H9 (cell line): ENCODE results near the gene ALAS1. TPM values are rescaled to one million over a fixed set of nuclear protein-coding genes. Genes with fewer than 3 reads are reported as not detected.

Experiments
- DNase-seq: peaks from one replicate; pipeline ENCODE4 v3.0.0-alpha.2; 2017
- H2AFZ ChIP-seq: one replicate; pipeline ENCODE4 v1.6.1; 2013; ENCODE audit warnings: mild to moderate bottlenecking, low read length, control low read depth, moderate library complexity
- H2AK5ac ChIP-seq: 2 replicates; pipeline ENCODE4 v1.6.1; 2013; ENCODE audit warnings: low read length, control low read depth, mixed read lengths; ENCODE audit not compliant: insufficient read length
- H2BK120ac ChIP-seq: one replicate; pipeline ENCODE4 v1.6.1; 2013; ENCODE audit warnings: low read depth, mild to moderate bottlenecking, low read length, control low read depth, inconsistent platforms; ENCODE audit not compliant: poor library complexity, severe bottlenecking
- H2BK12ac ChIP-seq: 2 replicates; pipeline ENCODE4 v1.6.1; 2013; ENCODE audit warnings: low read length, control low read depth, mixed read lengths, low read depth; ENCODE audit not compliant: insufficient read length
- H2BK15ac ChIP-seq: 2 replicates; pipeline ENCODE4 v1.6.1; 2013; ENCODE audit warnings: low read depth, low read length, control low read depth
- H2BK20ac ChIP-seq: one replicate; pipeline ENCODE4 v1.6.1; 2013; ENCODE audit warnings: low read depth, mild to moderate bottlenecking, low read length, control low read depth, inconsistent platforms; ENCODE audit not compliant: poor library complexity, severe bottlenecking
- H2BK5ac ChIP-seq: 2 replicates; pipeline ENCODE4 v1.6.1; 2013; ENCODE audit warnings: low read length, control low read depth, mixed read lengths; ENCODE audit not compliant: insufficient read length
- H3K14ac ChIP-seq: 2 replicates; pipeline ENCODE4 v1.6.1; 2013; ENCODE audit warnings: low read length, control low read depth; ENCODE audit not compliant: insufficient read depth
- H3K18ac ChIP-seq: 2 replicates; pipeline ENCODE4 v1.6.1; 2013; ENCODE audit warnings: low read depth, mild to moderate bottlenecking, mixed read lengths, low read length, control low read depth; ENCODE audit not compliant: insufficient read length
- H3K23ac ChIP-seq: 2 replicates; pipeline ENCODE4 v1.6.1; 2013; ENCODE audit warnings: low read length, control low read depth, mixed read lengths, low read depth; ENCODE audit not compliant: insufficient read length
- H3K23me2 ChIP-seq: 2 replicates; pipeline ENCODE4 v1.6.1; 2013; ENCODE audit warnings: low read depth, mild to moderate bottlenecking, mixed read lengths, low read length, control low read depth; ENCODE audit not compliant: insufficient read length, poor library complexity, severe bottlenecking
- H3K27ac ChIP-seq: 2 replicates; pipeline ENCODE4 v1.5.1; 2013; ENCODE audit warnings: low read length, control low read depth, mixed read lengths, low read depth; ENCODE audit not compliant: insufficient read length
- H3K27me3 ChIP-seq: 2 replicates; pipeline ENCODE4 v1.6.1; 2013; ENCODE audit warnings: low read length, control low read depth, inconsistent platforms; ENCODE audit not compliant: insufficient read depth
- H3K4ac ChIP-seq: 2 replicates; pipeline ENCODE4 v1.6.1; 2013; ENCODE audit warnings: low read depth, mild to moderate bottlenecking, control low read depth, inconsistent platforms, low read length, moderate library complexity
- H3K4me1 ChIP-seq: 2 replicates; pipeline ENCODE4 v1.6.1; 2013; ENCODE audit warnings: low read length, control low read depth, inconsistent platforms; ENCODE audit not compliant: insufficient read depth
- H3K4me2 ChIP-seq: 2 replicates; pipeline ENCODE4 v1.6.1; 2013; ENCODE audit warnings: low read length, control low read depth, mixed read lengths; ENCODE audit not compliant: insufficient read length, insufficient read depth
- H3K56ac ChIP-seq: 2 replicates; pipeline ENCODE4 v1.6.1; 2013; ENCODE audit warnings: low read depth, mild to moderate bottlenecking, mixed read lengths, low read length, control low read depth; ENCODE audit not compliant: insufficient read length
- H3K79me1 ChIP-seq: 2 replicates; pipeline ENCODE4 v1.6.1; 2013; ENCODE audit warnings: low read depth, mild to moderate bottlenecking, moderate library complexity, low read length, control low read depth, inconsistent platforms; ENCODE audit not compliant: insufficient read depth, poor library complexity, severe bottlenecking
- H3K79me2 ChIP-seq: 2 replicates; pipeline ENCODE4 v1.6.1; 2013; ENCODE audit warnings: low read length, control low read depth, inconsistent platforms; ENCODE audit not compliant: insufficient read depth
- H3K9ac ChIP-seq: 2 replicates; pipeline ENCODE4 v1.6.1; 2013; ENCODE audit warnings: low read length, control low read depth, mixed read lengths; ENCODE audit not compliant: insufficient read length; ENCODE audit errors: extremely low read depth
- H3K9me3 ChIP-seq: one replicate; pipeline ENCODE4 v1.6.1; 2013; ENCODE audit warnings: low read depth, low read length, inconsistent platforms; ENCODE audit not compliant: control insufficient read depth
- H3T11ph ChIP-seq: one replicate; pipeline ENCODE4 v1.6.1; 2013; ENCODE audit warnings: mild to moderate bottlenecking, low read length, control low read depth, inconsistent platforms
- H4K20me1 ChIP-seq: one replicate; pipeline ENCODE4 v1.6.1; 2013; ENCODE audit not compliant: control insufficient read depth, insufficient read length, insufficient read depth
- H4K5ac ChIP-seq: 2 replicates; pipeline ENCODE4 v1.6.1; 2013; ENCODE audit warnings: low read depth, mild to moderate bottlenecking, mixed read lengths, low read length, control low read depth; ENCODE audit not compliant: insufficient read length
- H4K8ac ChIP-seq: replicated peaks from 2 replicates; pipeline ENCODE4 v1.6.1; 2013; ENCODE audit warnings: low read length, control low read depth, mixed read lengths, low read depth; ENCODE audit not compliant: insufficient read length
- H4K91ac ChIP-seq: 2 replicates; pipeline ENCODE4 v1.6.1; 2013; ENCODE audit warnings: low read depth, mild to moderate bottlenecking, moderate library complexity, mixed read lengths, low read length, control low read depth; ENCODE audit not compliant: insufficient read length
- H3K27ac Mint-ChIP-seq, 3 experiments: 2 replicates in 2 of 3; 3 replicates in 1 of 3; pipeline ENCODE4 v1.8.0; 2020 to 2021; ENCODE audit warnings: mixed read lengths in 3 of 3, mild to moderate bottlenecking in 1 of 3, moderate library complexity in 1 of 3
- H3K27me3 Mint-ChIP-seq: 2 replicates; pipeline ENCODE4 v1.8.0; 2021; ENCODE audit warnings: low read depth, mild to moderate bottlenecking, moderate library complexity, mixed read lengths
- H3K36me3 Mint-ChIP-seq, 3 experiments: 2 replicates in 2 of 3; 3 replicates in 1 of 3; pipeline ENCODE4 v1.8.0; 2020 to 2021; ENCODE audit warnings: low read depth in 3 of 3, mixed read lengths in 3 of 3; ENCODE audit not compliant: insufficient read depth in 1 of 3
- H3K4me1 Mint-ChIP-seq, 2 experiments: 2 replicates each; pipeline ENCODE4 v1.8.0; 2020; ENCODE audit warnings: mixed read lengths in 2 of 2
- H3K4me3 Mint-ChIP-seq, 2 experiments: 2 replicates in 1 of 2; 3 replicates in 1 of 2; pipeline ENCODE4 v1.8.0; 2020 to 2021; ENCODE audit warnings: mild to moderate bottlenecking in 2 of 2, mixed read lengths in 2 of 2, moderate library complexity in 1 of 2
- H3K9me3 Mint-ChIP-seq, 2 experiments: 2 replicates in 1 of 2; 3 replicates in 1 of 2; pipeline ENCODE4 v1.8.0; 2020; ENCODE audit warnings: mild to moderate bottlenecking in 2 of 2, mixed read lengths in 2 of 2, moderate library complexity in 1 of 2
- WGBS: extraction: QIAGEN DNeasy Blood & Tissue Kit; methylation state at CpG from one replicate; pipeline ENCODE4 v1.1.7; 2013; ENCODE audit warnings: missing lambda C conversion rate, low lambda C conversion rate, mixed read lengths; ENCODE audit not compliant: insufficient read length; ENCODE audit errors: extremely low coverage; 5-methylcytosine and 5-hydroxymethylcytosine counted together
- total RNA-seq: library from RNA; stranded (reverse); gene quantifications from 2 replicates; pipeline ENCODE4 v1.2.1, GENCODE V29; 2021
- TF ChIP-seq, protein P1 (sequence below): fragments of 200-600 bp; sonication (generic); conservative IDR thresholded peaks from 3 replicates; pipeline ENCODE4 v1.8.0; 2021; ENCODE audit warnings: antibody characterized with exemption, mild to moderate bottlenecking

Gene ALAS1
- total RNA-seq, 1 experiment from 2014 or later, result 39.1 TPM

DNA sequence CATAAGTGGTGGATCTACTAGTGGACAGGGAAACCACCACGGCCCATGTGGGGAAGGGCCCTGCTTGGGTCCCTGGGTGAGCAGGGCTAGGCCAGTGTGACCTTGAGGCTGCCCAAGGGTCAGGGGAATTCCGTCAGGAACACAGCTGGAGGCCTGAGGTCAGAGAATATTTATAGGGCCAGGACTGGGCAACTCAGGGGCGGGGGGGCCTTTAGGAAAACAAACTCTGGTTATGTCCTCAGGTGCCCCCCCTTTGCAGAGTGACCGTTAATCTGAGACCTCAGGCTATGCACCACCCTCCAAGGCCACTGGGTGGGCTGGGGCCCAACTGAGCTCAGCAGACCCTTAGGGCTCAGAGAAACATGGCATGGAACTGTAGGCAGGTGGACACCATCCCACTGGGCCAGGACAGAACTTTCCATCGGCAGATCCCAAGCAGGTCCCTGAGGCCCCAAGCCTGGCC is 38.5 kb downstream of the ALAS1 start:
- WGBS, result no CpG with 5 or more reads among the region's 5 CpGs
- Histone ChIP-seq H4K8ac (no peak overlapping the region), H4K20me1 (no peaks in the 10 kb centered on the region), H3K56ac (no peak overlapping the region), H2BK12ac (no peak overlapping the region), H2AK5ac (no peak overlapping the region), H3K27me3 (no peaks in the 10 kb centered on the region), H4K5ac (no peak overlapping the region), H3K23me2 (peaks cover 8% of the 10 kb centered on the region), H3K23ac (no peak overlapping the region), H3K27ac (no peak overlapping the region), H2BK20ac (no peak overlapping the region), H3K4me2 (no peak overlapping the region), H2AFZ (no peak overlapping the region), H2BK120ac (no peak overlapping the region), H3K79me1 (no peaks in the 10 kb centered on the region), H3K18ac (no peak overlapping the region), H3K79me2 (peaks cover 5% of the 10 kb centered on the region; the same call in 1 of the 2 replicates), H3K4me1 (peaks cover 15% of the 10 kb centered on the region), H3K9me3 (no peaks in the 10 kb centered on the region), H3K9ac (no peak overlapping the region), H3K14ac (no peak overlapping the region), H3T11ph (no peak overlapping the region), H3K4ac (no peak overlapping the region), H2BK5ac (no peak overlapping the region), H2BK15ac (no peak overlapping the region), H4K91ac (no peak overlapping the region)
- H3K36me3 Mint-ChIP-seq, result peaks cover 0 to 24% (median 21%) of the 10 kb centered on the region in 3 experiments; a peak in 5 of 7 replicates
- peaks cover 39 to 47% of the 10 kb centered on the region in 2 experiments for H3K4me1 Mint-ChIP-seq
- peak overlapping the region in 1 of 3 experiments; percentile 13; a peak in 2 of 7 replicates for H3K27ac Mint-ChIP-seq
- no peaks in the 10 kb centered on the region for H3K9me3 Mint-ChIP-seq
- peak; percentile 27 for DNase-seq
- H3K27me3 Mint-ChIP-seq, result no peaks in the 10 kb centered on the region
- H3K4me3 Mint-ChIP-seq, result peak overlapping the region in 1 of 2 experiments; percentile 51; a peak in 1 of 5 replicates
- TF ChIP-seq, protein P1, sequence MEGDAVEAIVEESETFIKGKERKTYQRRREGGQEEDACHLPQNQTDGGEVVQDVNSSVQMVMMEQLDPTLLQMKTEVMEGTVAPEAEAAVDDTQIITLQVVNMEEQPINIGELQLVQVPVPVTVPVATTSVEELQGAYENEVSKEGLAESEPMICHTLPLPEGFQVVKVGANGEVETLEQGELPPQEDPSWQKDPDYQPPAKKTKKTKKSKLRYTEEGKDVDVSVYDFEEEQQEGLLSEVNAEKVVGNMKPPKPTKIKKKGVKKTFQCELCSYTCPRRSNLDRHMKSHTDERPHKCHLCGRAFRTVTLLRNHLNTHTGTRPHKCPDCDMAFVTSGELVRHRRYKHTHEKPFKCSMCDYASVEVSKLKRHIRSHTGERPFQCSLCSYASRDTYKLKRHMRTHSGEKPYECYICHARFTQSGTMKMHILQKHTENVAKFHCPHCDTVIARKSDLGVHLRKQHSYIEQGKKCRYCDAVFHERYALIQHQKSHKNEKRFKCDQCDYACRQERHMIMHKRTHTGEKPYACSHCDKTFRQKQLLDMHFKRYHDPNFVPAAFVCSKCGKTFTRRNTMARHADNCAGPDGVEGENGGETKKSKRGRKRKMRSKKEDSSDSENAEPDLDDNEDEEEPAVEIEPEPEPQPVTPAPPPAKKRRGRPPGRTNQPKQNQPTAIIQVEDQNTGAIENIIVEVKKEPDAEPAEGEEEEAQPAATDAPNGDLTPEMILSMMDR, result no peak
